Stimulated activated naive B cell treated with anti-CD40 and anti-IgM and Interleukin-4, amounts not matched to agents 10 μg/mL and 1 μg/mL and 100 μg/mL, for 72 hours (primary cell): Measurements from ENCODE around the gene IQSEC3.

Experiments
- ATAC-seq, 2 donors: fragments of 150-1000 bp; cut with Tn5 transposase; replicated peaks; 2 replicates each; pipeline ENCODE4 v1.10.0; 2021; ENCODE audit warnings: moderate library complexity in 1 of 2
- DNase-seq: peaks from one replicate; pipeline ENCODE4 v3.0.0; 2021
- H3K27ac Mint-ChIP-seq: one replicate; pipeline ENCODE4 v1.8.0; 2022; ENCODE audit warnings: mild to moderate bottlenecking, mixed read lengths
- H3K27me3 Mint-ChIP-seq, 2 donors: one replicate each; pipeline ENCODE4 v1.8.0; 2022; ENCODE audit warnings: mixed read lengths in 2 of 2
- H3K36me3 Mint-ChIP-seq, 2 donors: one replicate each; pipeline ENCODE4 v1.8.0; 2022; ENCODE audit warnings: mixed read lengths in 2 of 2, mild to moderate bottlenecking in 1 of 2
- H3K4me1 Mint-ChIP-seq, 2 donors: one replicate each; pipeline ENCODE4 v1.8.0; 2022; ENCODE audit warnings: mixed read lengths in 2 of 2, mild to moderate bottlenecking in 1 of 2
- H3K4me3 Mint-ChIP-seq, 2 donors: one replicate each; pipeline ENCODE4 v1.8.0; 2022; ENCODE audit warnings: mild to moderate bottlenecking in 2 of 2, mixed read lengths in 2 of 2, moderate library complexity in 1 of 2
- H3K9me3 Mint-ChIP-seq, 2 donors: one replicate each; pipeline ENCODE4 v1.8.0; 2022; ENCODE audit warnings: mixed read lengths in 2 of 2, mild to moderate bottlenecking in 1 of 2

IQSEC3 gene

GRCh38 chr12:205026-205425 is 138.5 kb downstream of the IQSEC3 start:
- no peaks in the 10 kb centered on the region for H3K36me3 Mint-ChIP-seq
- H3K4me1 Mint-ChIP-seq, result peaks cover 0 to 1% of the 10 kb centered on the region in 2 donors
- peaks cover 1 to 3% of the 10 kb centered on the region in 2 donors for H3K9me3 Mint-ChIP-seq
- no peak for ATAC-seq
- H3K27ac Mint-ChIP-seq, result no peak overlapping the region
- no peak for DNase-seq
- H3K4me3 Mint-ChIP-seq, result no peak overlapping the region
- H3K27me3 Mint-ChIP-seq, result peaks cover 51 to 79% of the 10 kb centered on the region in 2 donors

- peaks cover under 1 to 2% of the 10 kb centered on the region in 2 donors for H3K4me1 Mint-ChIP-seq
- DNase-seq (no peak), ATAC-seq (no peak)
- H3K27me3 Mint-ChIP-seq, result peaks cover 53 to 78% of the 10 kb centered on the region in 2 donors
- peaks cover 1 to 3% of the 10 kb centered on the region in 2 donors for H3K9me3 Mint-ChIP-seq
- H3K27ac Mint-ChIP-seq, result no peak overlapping the region
- no peak overlapping the region for H3K4me3 Mint-ChIP-seq
- no peaks in the 10 kb centered on the region for H3K36me3 Mint-ChIP-seq
Observed at GRCh38 chr12:206746-207440, 140.3 kb downstream of the IQSEC3 start.

GRCh38 chr12:207804-208203 is 141.2 kb downstream of the IQSEC3 start:
- DNase-seq (no peak), ATAC-seq (no peak)
- H3K27ac Mint-ChIP-seq, result no peak overlapping the region
- peaks cover 1 to 3% of the 10 kb centered on the region in 2 donors for H3K9me3 Mint-ChIP-seq
- H3K27me3 Mint-ChIP-seq, result peaks cover 51 to 75% of the 10 kb centered on the region in 2 donors
- no peak overlapping the region for H3K4me3 Mint-ChIP-seq
- H3K4me1 Mint-ChIP-seq, result peaks cover 6 to 10% of the 10 kb centered on the region in 2 donors
- no peaks in the 10 kb centered on the region for H3K36me3 Mint-ChIP-seq

GRCh38 chr12:208813-209212 is 142.2 kb downstream of the IQSEC3 start:
- Mint-ChIP-seq H3K4me1 (peaks cover 13 to 19% of the 10 kb centered on the region in 2 donors), H3K4me3 (no peak overlapping the region), H3K9me3 (peaks cover 1 to 3% of the 10 kb centered on the region in 2 donors), H3K27ac (no peak overlapping the region), H3K36me3 (no peaks in the 10 kb centered on the region), H3K27me3 (peaks cover 60 to 82% of the 10 kb centered on the region in 2 donors)
- ATAC-seq (no peak), DNase-seq (no peak)

GRCh38 chr12:209246-209645 is 142.7 kb downstream of the IQSEC3 start:
- Mint-ChIP-seq H3K36me3 (no peaks in the 10 kb centered on the region), H3K9me3 (peaks cover 1 to 3% of the 10 kb centered on the region in 2 donors), H3K27ac (no peak overlapping the region), H3K4me1 (peaks cover 12 to 19% of the 10 kb centered on the region in 2 donors), H3K27me3 (peaks cover 60 to 82% of the 10 kb centered on the region in 2 donors), H3K4me3 (no peak overlapping the region)
- ATAC-seq (no peak), DNase-seq (no peak)

GRCh38 chr12:209851-210250 is 143.3 kb downstream of the IQSEC3 start:
- Mint-ChIP-seq H3K27me3 (peaks cover 56 to 76% of the 10 kb centered on the region in 2 donors), H3K27ac (no peak overlapping the region), H3K9me3 (peaks cover 1 to 3% of the 10 kb centered on the region in 2 donors), H3K4me3 (no peak overlapping the region), H3K36me3 (no peaks in the 10 kb centered on the region), H3K4me1 (peaks cover 12 to 19% of the 10 kb centered on the region in 2 donors)
- ATAC-seq (no peak), DNase-seq (no peak)

- peaks cover 1 to 3% of the 10 kb centered on the region in 2 donors for H3K9me3 Mint-ChIP-seq
- H3K27me3 Mint-ChIP-seq, result peaks cover 55 to 72% of the 10 kb centered on the region in 2 donors
- DNase-seq (no peak), ATAC-seq (no peak)
- H3K4me1 Mint-ChIP-seq, result peaks cover 12 to 19% of the 10 kb centered on the region in 2 donors
- no peak overlapping the region for H3K27ac Mint-ChIP-seq
- H3K36me3 Mint-ChIP-seq, result no peaks in the 10 kb centered on the region
- H3K4me3 Mint-ChIP-seq, result no peak overlapping the region
Observed at GRCh38 chr12:210277-211141, 143.9 kb downstream of the IQSEC3 start.

- ATAC-seq (no peak), DNase-seq (no peak)
- Mint-ChIP-seq H3K36me3 (no peaks in the 10 kb centered on the region), H3K4me3 (no peak overlapping the region), H3K27me3 (peaks cover 49 to 66% of the 10 kb centered on the region in 2 donors), H3K9me3 (peaks cover 0 to 2% of the 10 kb centered on the region in 2 donors), H3K27ac (no peak overlapping the region), H3K4me1 (peaks cover 12 to 19% of the 10 kb centered on the region in 2 donors)
Observed at GRCh38 chr12:211142-211465, 144.5 kb downstream of the IQSEC3 start.

GRCh38 chr12:211639-212414 is 145.3 kb downstream of the IQSEC3 start:
- Mint-ChIP-seq H3K27ac (no peak overlapping the region), H3K27me3 (peaks cover 46 to 60% of the 10 kb centered on the region in 2 donors), H3K36me3 (no peaks in the 10 kb centered on the region), H3K4me1 (peaks cover 12 to 19% of the 10 kb centered on the region in 2 donors), H3K4me3 (peak overlapping the region; percentile 57 to 72), H3K9me3 (no peaks in the 10 kb centered on the region)
- no peak for DNase-seq
- peak in 1 of 2 donors; percentile 35 for ATAC-seq

- Mint-ChIP-seq H3K4me1 (peaks cover 12 to 19% of the 10 kb centered on the region in 2 donors), H3K27me3 (peaks cover 51 to 60% of the 10 kb centered on the region in 2 donors), H3K4me3 (peak overlapping the region; percentile 57 to 72), H3K27ac (no peak overlapping the region), H3K36me3 (no peaks in the 10 kb centered on the region), H3K9me3 (no peaks in the 10 kb centered on the region)
- peak; percentile 51 to 53 for ATAC-seq
- no peak for DNase-seq
Observed at GRCh38 chr12:212415-212714, 145.8 kb downstream of the IQSEC3 start.

GRCh38 chr12:212715-213526 is 146.4 kb downstream of the IQSEC3 start:
- Mint-ChIP-seq H3K4me3 (peak overlapping the region in 1 of 2 donors; percentile 57), H3K36me3 (no peaks in the 10 kb centered on the region), H3K27ac (no peak overlapping the region), H3K9me3 (no peaks in the 10 kb centered on the region), H3K4me1 (peaks cover 12 to 19% of the 10 kb centered on the region in 2 donors), H3K27me3 (peaks cover 49 to 60% of the 10 kb centered on the region in 2 donors)
- DNase-seq (no peak), ATAC-seq (no peak)

GRCh38 chr12:213527-213932 is 147.0 kb downstream of the IQSEC3 start:
- DNase-seq (no peak), ATAC-seq (no peak)
- H3K4me1 Mint-ChIP-seq, result peaks cover 12 to 19% of the 10 kb centered on the region in 2 donors
- H3K4me3 Mint-ChIP-seq, result no peak overlapping the region
- H3K9me3 Mint-ChIP-seq, result no peaks in the 10 kb centered on the region
- no peak overlapping the region for H3K27ac Mint-ChIP-seq
- H3K27me3 Mint-ChIP-seq, result peaks cover 47 to 54% of the 10 kb centered on the region in 2 donors
- H3K36me3 Mint-ChIP-seq, result no peaks in the 10 kb centered on the region

GRCh38 chr12:214003-214741 is 147.6 kb downstream of the IQSEC3 start, which contains the start of gene SLC6A12:
SLC6A12 (minus strand) TSS chr12:214157; CDS start chr12:209986, 4,171 bp downstream.
- ATAC-seq (no peak), DNase-seq (no peak)
- H3K4me3 Mint-ChIP-seq, result peak within 1 kb of the TSS in 1 of 2 donors; percentile 40
- H3K27me3 Mint-ChIP-seq, result peaks cover 47 to 54% of the 10 kb centered on the region in 2 donors
- H3K27ac Mint-ChIP-seq, result no peak within 1 kb of the TSS
- H3K36me3 Mint-ChIP-seq, result no peaks in the 10 kb centered on the region
- no peaks in the 10 kb centered on the region for H3K9me3 Mint-ChIP-seq
- peaks cover 12 to 19% of the 10 kb centered on the region in 2 donors for H3K4me1 Mint-ChIP-seq
